GM18951 (cell line): ENCODE data around the gene RASSF8.

Experiments
- POLR2A ChIP-seq: IDR thresholded peaks from 4 replicates; pipeline ENCODE4 v1.6.1; 2011; ENCODE audit warnings: mild to moderate bottlenecking; ENCODE audit not compliant: insufficient read length, insufficient read depth; ENCODE audit errors: extremely low read depth
- in situ Hi-C: fragments of 300-500 bp; cut with MboI; formaldehyde crosslinking; loops from one replicate; pipeline ENCODE4 v1.12.0; 2022; ENCODE audit warnings: low sequenced_read_pairs, mixed read lengths, inconsistent platforms; ENCODE audit not compliant: unreplicated experiment

The RASSF8 gene

GRCh38 chr12:25971654-25972041, 13.2 kb downstream of the RASSF8 start:
- no peak for TF ChIP-seq POLR2A
- in situ Hi-C loops: no loop called here

- in situ Hi-C loops: no loop called here
- TF ChIP-seq POLR2A: no peak
Measured at GRCh38 chr12:25972783-25973182, 14.3 kb downstream of the RASSF8 start.

GRCh38 chr12:25975179-25975578, 16.7 kb downstream of the RASSF8 start:
- TF ChIP-seq POLR2A: no peak
- in situ Hi-C loops: no loop called here

- no peak for TF ChIP-seq POLR2A
- in situ Hi-C loops: no loop called here
Measured at GRCh38 chr12:25975682-25976081, 17.2 kb downstream of the RASSF8 start.

GRCh38 chr12:25976289-25976688, 17.8 kb downstream of the RASSF8 start:
- in situ Hi-C loops: no loop called here
- no peak for TF ChIP-seq POLR2A

GRCh38 chr12:25977047-25977446, 18.6 kb downstream of the RASSF8 start:
- no peak for TF ChIP-seq POLR2A
- in situ Hi-C loops: no loop called here

GRCh38 chr12:25979059-25979458, 20.6 kb downstream of the RASSF8 start:
- in situ Hi-C loops: no loop called here
- TF ChIP-seq POLR2A: no peak

- TF ChIP-seq POLR2A: no peak
- in situ Hi-C loops: no loop called here
Measured at GRCh38 chr12:25979563-25979962, 21.1 kb downstream of the RASSF8 start.

GRCh38 chr12:25980035-25980434, 21.6 kb downstream of the RASSF8 start:
- TF ChIP-seq POLR2A: no peak
- in situ Hi-C loops: no loop called here

GRCh38 chr12:25981597-25981996, 23.1 kb downstream of the RASSF8 start:
- no peak for TF ChIP-seq POLR2A
- in situ Hi-C loops: no loop called here

- in situ Hi-C loops: no loop called here
- no peak for TF ChIP-seq POLR2A
Measured at GRCh38 chr12:25982416-25982815, 23.9 kb downstream of the RASSF8 start.

GRCh38 chr12:25983625-25984024, 25.1 kb downstream of the RASSF8 start:
- in situ Hi-C loops: no loop called here
- no peak for TF ChIP-seq POLR2A

GRCh38 chr12:25984759-25985158, 26.3 kb downstream of the RASSF8 start:
- in situ Hi-C loops: no loop called here
- no peak for TF ChIP-seq POLR2A

- TF ChIP-seq POLR2A: no peak
- in situ Hi-C loops: no loop called here
Measured at GRCh38 chr12:25985316-25986175, 27.1 kb downstream of the RASSF8 start.

- in situ Hi-C loops: no loop called here
- no peak for TF ChIP-seq POLR2A
Measured at GRCh38 chr12:25986180-25986579, 27.7 kb downstream of the RASSF8 start.

- no peak for TF ChIP-seq POLR2A
- in situ Hi-C loops: no loop called here
Measured at GRCh38 chr12:25988505-25988904, 30.0 kb downstream of the RASSF8 start.
